NCI-H1436 (cell line): ENCODE measurements around the gene P2RY10.
"Not testable (repeated sequence)": the region's sequence is repeated elsewhere in the genome, so short reads cannot be mapped to it uniquely, and the experiment has no call there.

Experiments
- DNase-seq: peaks from one replicate; lab custom pipeline; 2025; lab: John Stamatoyannopoulos, UW

The P2RY10 gene

GRCh38 chrX:78945186-78945912 is at the start of gene P2RY10:
TSS of gene P2RY10 (plus strand) at chrX:78945391. CDS start at chrX:78960521, 15,130 bp downstream.
- no peak for DNase-seq

GRCh38 chrX:78922754-78923153 is 22.4 kb upstream of the P2RY10 start:
- no peak for DNase-seq

GRCh38 chrX:78923198-78924015 is 21.8 kb upstream of the P2RY10 start:
- no peak for DNase-seq

GRCh38 chrX:78931814-78932213 is 13.4 kb upstream of the P2RY10 start:
- DNase-seq = no peak

GRCh38 chrX:78934866-78935265 is 10.3 kb upstream of the P2RY10 start:
- DNase-seq = no peak

GRCh38 chrX:78944351-78944750 is 840 bp upstream of the P2RY10 start:
- DNase-seq = no peak

GRCh38 chrX:78946178-78946931 is 1.2 kb downstream of the P2RY10 start:
- no peak for DNase-seq

GRCh38 chrX:78950009-78950835 is 5.0 kb downstream of the P2RY10 start:
- DNase-seq = no peak

- no peak for DNase-seq
Measured at GRCh38 chrX:78957049-78957767, 12.0 kb downstream of the P2RY10 start.

- no peak for DNase-seq
Measured at GRCh38 chrX:78957768-78958130, 12.6 kb downstream of the P2RY10 start.

- DNase-seq = no peak
Measured at GRCh38 chrX:78958419-78959116, 13.4 kb downstream of the P2RY10 start.

GRCh38 chrX:78960888-78961287 is 15.7 kb downstream of the P2RY10 start:
- no peak for DNase-seq

GRCh38 chrX:78964598-78964997 is 19.4 kb downstream of the P2RY10 start:
- no peak for DNase-seq

GRCh38 chrX:78979789-78980464 is 34.7 kb downstream of the P2RY10 start:
- DNase-seq = no peak

GRCh38 chrX:78989349-78989748 is 44.2 kb downstream of the P2RY10 start:
- DNase-seq = no peak

- no peak for DNase-seq
Measured at GRCh38 chrX:78997870-78998558, 52.8 kb downstream of the P2RY10 start.

- not testable (repeated sequence) for DNase-seq
Measured at GRCh38 chrX:79007540-79007939, 62.3 kb downstream of the P2RY10 start.
